Thymus (tissue), 11 donors: ENCODE measurements around the gene SLU7. TPM values are rescaled to one million over a fixed set of nuclear protein-coding genes. Genes with fewer than 3 reads are reported as not detected.

Experiments
- DNase-seq, 9 donors: peaks; one replicate each; pipeline ENCODE4 v3.0.0-alpha.2; 2013; ENCODE audit warnings: low spot score in 9 of 9, low read depth in 6 of 9, missing footprints in 1 of 9
- H3K27ac ChIP-seq, 2 donors: one replicate each; pipeline ENCODE4 v1.5.1; 2013; ENCODE audit warnings: control low read depth in 1 of 2, low read depth in 1 of 2, low read length in 1 of 2, mild to moderate bottlenecking in 1 of 2, moderate library complexity in 1 of 2
- H3K27me3 ChIP-seq, 2 donors: one replicate each; pipeline ENCODE4 v1.5.1; 2013; ENCODE audit warnings: low read length in 1 of 2; ENCODE audit not compliant: control insufficient read depth in 2 of 2, insufficient read depth in 1 of 2
- H3K36me3 ChIP-seq, 2 donors: one replicate each; pipeline ENCODE4 v1.5.1; 2013; ENCODE audit warnings: low read length in 1 of 2, mild to moderate bottlenecking in 1 of 2, moderate library complexity in 1 of 2; ENCODE audit not compliant: control insufficient read depth in 2 of 2, insufficient read depth in 2 of 2
- H3K4me1 ChIP-seq, 2 donors: one replicate each; pipeline ENCODE4 v1.5.1; 2013; ENCODE audit warnings: low read length in 2 of 2; ENCODE audit not compliant: control insufficient read depth in 2 of 2, insufficient read depth in 2 of 2
- H3K4me3 ChIP-seq, 2 donors: one replicate each; pipeline ENCODE4 v1.5.1; 2013; ENCODE audit warnings: low read length in 2 of 2, control low read depth in 1 of 2, mild to moderate bottlenecking in 1 of 2
- H3K9me3 ChIP-seq, 2 donors: one replicate each; pipeline ENCODE4 v1.5.1; 2013; ENCODE audit warnings: low read length in 1 of 2, mild to moderate bottlenecking in 1 of 2; ENCODE audit not compliant: control insufficient read depth in 2 of 2, insufficient read depth in 1 of 2
- WGBS: extraction: QIAGEN DNeasy Blood & Tissue Kit; methylation state at CpG from one replicate; pipeline ENCODE4 v1.1.7; 2013; 5-methylcytosine and 5-hydroxymethylcytosine counted together
- polyA plus RNA-seq: library from polyadenylated mRNA; stranded (reverse); fragments of 200-250 nt; gene quantifications from one replicate; pipeline ENCODE4 v1.2.3, GENCODE V29; 2013
- total RNA-seq: library from RNA; stranded (reverse); fragments of 120-200 nt; gene quantifications from one replicate; pipeline ENCODE4 v1.2.4, GENCODE V29; 2013
- donor health status: healthy.

Gene SLU7
- total and polyA plus RNA-seq, 2 donors: 45.3 to 46.9 TPM

DNA sequence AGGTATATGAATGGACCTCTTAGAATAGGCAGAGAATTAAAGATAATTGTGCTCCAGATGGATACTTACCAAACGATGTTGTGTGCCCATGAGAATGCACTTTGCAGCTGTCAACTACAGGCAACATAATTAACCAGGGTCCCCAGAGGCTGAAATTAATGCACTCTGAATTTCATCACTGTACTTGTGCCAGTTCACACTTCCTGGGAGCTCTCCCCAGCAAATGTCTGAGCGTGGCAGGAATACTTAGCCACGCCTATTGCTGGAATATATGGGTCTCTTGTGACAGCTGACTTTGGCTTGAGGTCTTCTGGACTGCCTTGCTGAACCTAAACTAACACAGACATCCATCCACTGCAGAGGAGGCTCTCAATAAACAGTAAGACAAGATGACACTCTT lies 36.5 kb downstream of the SLU7 start:
- H3K4me1 ChIP-seq: no peaks in the 10 kb centered on the region
- H3K4me3 ChIP-seq: no peak overlapping the region
- H3K27ac ChIP-seq: no peak overlapping the region
- peaks cover 0 to 4% of the 10 kb centered on the region in 2 donors for H3K9me3 ChIP-seq
- no peak for DNase-seq
- H3K36me3 ChIP-seq: no peaks in the 10 kb centered on the region
- no peaks in the 10 kb centered on the region for H3K27me3 ChIP-seq
- WGBS: 94% methylated on average over 3 of the region's 3 CpGs

GRCh38 chr5:160380041-160380440 lies 38.8 kb downstream of the SLU7 start:
- H3K27ac ChIP-seq: no peak overlapping the region
- H3K36me3 ChIP-seq: no peaks in the 10 kb centered on the region
- no peaks in the 10 kb centered on the region for H3K27me3 ChIP-seq
- H3K9me3 ChIP-seq: no peaks in the 10 kb centered on the region
- 95% methylated on average over 2 of the region's 2 CpGs for WGBS
- no peak overlapping the region for H3K4me3 ChIP-seq
- DNase-seq: no peak
- no peaks in the 10 kb centered on the region for H3K4me1 ChIP-seq

DNA sequence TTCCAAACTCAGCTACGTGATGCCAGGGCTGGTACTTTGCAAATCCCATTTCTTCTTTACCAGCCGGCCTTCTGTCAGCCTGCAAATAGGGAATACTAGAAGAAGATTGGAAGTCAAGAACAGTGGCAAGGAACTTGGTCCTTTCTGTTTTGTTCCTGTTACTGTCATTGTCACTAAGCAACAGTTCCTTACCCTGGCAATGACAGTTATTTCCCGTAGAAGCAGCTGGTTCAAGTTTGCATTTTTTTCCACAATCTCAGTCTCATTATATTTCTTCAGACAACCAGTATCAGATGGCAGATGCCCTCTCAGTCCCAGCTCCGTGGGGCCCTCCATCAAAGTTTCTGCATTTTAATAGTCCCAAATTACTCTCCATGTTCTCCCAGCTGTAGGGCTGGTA lies 39.4 kb downstream of the SLU7 start:
- WGBS: 51% methylated on average over 4 of the region's 4 CpGs
- Histone ChIP-seq H3K4me1 (no peaks in the 10 kb centered on the region), H3K4me3 (no peak overlapping the region), H3K27ac (no peak overlapping the region), H3K27me3 (no peaks in the 10 kb centered on the region), H3K9me3 (no peaks in the 10 kb centered on the region), H3K36me3 (no peaks in the 10 kb centered on the region)
- no peak for DNase-seq

DNA sequence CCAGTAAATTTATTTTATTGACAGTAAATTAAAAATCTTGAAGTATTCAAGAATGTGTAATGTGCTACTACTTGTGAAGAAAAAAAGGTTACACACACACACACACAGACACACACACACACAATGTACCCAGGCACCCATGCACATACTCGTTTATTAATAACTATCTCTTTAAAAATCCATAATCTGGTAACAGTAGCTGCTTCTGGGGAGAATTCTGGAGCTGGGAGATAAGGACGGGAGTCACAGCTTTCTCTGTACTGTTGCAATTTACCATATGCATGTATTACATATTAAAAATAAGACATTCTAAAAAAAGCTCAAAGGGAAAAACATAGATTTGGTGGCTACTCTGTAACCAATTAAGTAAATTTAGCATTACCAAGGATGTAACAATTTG lies 40.6 kb downstream of the SLU7 start:
- Histone ChIP-seq H3K36me3 (no peaks in the 10 kb centered on the region), H3K9me3 (no peaks in the 10 kb centered on the region), H3K4me1 (no peaks in the 10 kb centered on the region), H3K27ac (no peak overlapping the region), H3K4me3 (no peak overlapping the region), H3K27me3 (peaks cover 0 to 5% of the 10 kb centered on the region in 2 donors)
- DNase-seq: no peak
- WGBS: 87% methylated on average over 2 of the region's 2 CpGs

- H3K4me3 ChIP-seq: no peak overlapping the region
- H3K4me1 ChIP-seq: no peaks in the 10 kb centered on the region
- H3K27me3 ChIP-seq: peaks cover 0 to 8% of the 10 kb centered on the region in 2 donors
- H3K9me3 ChIP-seq: no peaks in the 10 kb centered on the region
- 96% methylated on average over 5 of the region's 5 CpGs for WGBS
- no peak for DNase-seq
- no peaks in the 10 kb centered on the region for H3K36me3 ChIP-seq
- no peak overlapping the region for H3K27ac ChIP-seq
Observed at GRCh38 chr5:160377651-160378050, 41.2 kb downstream of the SLU7 start.

DNA sequence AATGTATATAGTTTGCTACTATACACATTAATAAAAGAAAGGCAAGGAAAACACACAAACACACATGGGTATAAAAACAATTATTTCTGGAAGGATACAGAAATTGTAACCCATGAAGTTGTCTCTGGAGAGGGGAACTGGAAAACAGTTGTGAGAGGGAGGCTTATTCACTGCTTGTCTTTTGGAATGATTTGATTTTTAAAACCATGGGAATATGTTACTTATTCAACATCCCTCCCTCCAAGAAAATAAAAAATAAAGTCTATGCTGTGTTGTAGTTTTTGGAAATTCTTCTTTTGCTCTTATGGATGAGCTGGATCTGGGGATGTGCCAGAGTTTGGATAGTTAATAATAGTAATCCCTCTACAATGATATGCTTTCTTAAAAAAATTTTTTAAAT lies 42.5 kb downstream of the SLU7 start:
- H3K27ac ChIP-seq: no peak overlapping the region
- no peak for DNase-seq
- H3K36me3 ChIP-seq: no peaks in the 10 kb centered on the region
- no peak overlapping the region for H3K4me3 ChIP-seq
- H3K9me3 ChIP-seq: no peaks in the 10 kb centered on the region
- H3K27me3 ChIP-seq: peaks cover 0 to 18% of the 10 kb centered on the region in 2 donors
- no peaks in the 10 kb centered on the region for H3K4me1 ChIP-seq

GRCh38 chr5:160375701-160376100 lies 43.2 kb downstream of the SLU7 start:
- no peaks in the 10 kb centered on the region for H3K4me1 ChIP-seq
- 94% methylated on average over 2 of the region's 2 CpGs for WGBS
- H3K27me3 ChIP-seq: peaks cover under 1 to 24% of the 10 kb centered on the region in 2 donors
- no peaks in the 10 kb centered on the region for H3K9me3 ChIP-seq
- H3K36me3 ChIP-seq: no peaks in the 10 kb centered on the region
- no peak for DNase-seq
- no peak overlapping the region for H3K27ac ChIP-seq
- no peak overlapping the region for H3K4me3 ChIP-seq

DNA sequence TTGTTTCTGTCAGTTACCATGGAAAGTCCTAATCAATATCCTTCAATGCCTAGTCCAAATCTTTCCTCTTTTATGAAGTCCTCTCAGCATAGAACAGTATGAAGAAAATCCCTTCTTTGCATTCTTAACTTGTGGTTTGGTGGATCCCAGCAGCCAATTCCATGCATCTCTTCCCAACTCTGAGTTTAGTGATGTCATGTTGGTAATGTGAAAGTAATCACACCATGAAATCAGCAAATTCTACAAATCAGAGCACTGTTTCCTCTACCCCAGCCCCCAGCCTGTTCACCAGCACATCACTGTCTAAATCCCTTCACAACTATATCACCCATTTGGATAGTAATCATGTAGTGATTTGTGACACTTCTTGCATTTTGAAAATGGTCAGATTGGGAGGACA lies 43.7 kb downstream of the SLU7 start:
- DNase-seq: no peak
- H3K4me3 ChIP-seq: no peak overlapping the region

GRCh38 chr5:160371294-160371693 lies 47.6 kb downstream of the SLU7 start:
- Histone ChIP-seq H3K27ac (no peak overlapping the region), H3K4me3 (no peak overlapping the region), H3K4me1 (peaks cover 0 to 8% of the 10 kb centered on the region in 2 donors), H3K27me3 (peaks cover 15 to 47% of the 10 kb centered on the region in 2 donors), H3K9me3 (no peaks in the 10 kb centered on the region), H3K36me3 (no peaks in the 10 kb centered on the region)
- no peak for DNase-seq

More for the DNA sequence above, 43.7 kb downstream of the SLU7 start:
- Histone ChIP-seq H3K27ac (no peak overlapping the region), H3K27me3 (peaks cover 6 to 30% of the 10 kb centered on the region in 2 donors), H3K36me3 (no peaks in the 10 kb centered on the region), H3K9me3 (no peaks in the 10 kb centered on the region), H3K4me1 (peaks cover 0 to 5% of the 10 kb centered on the region in 2 donors)

- peaks cover 0 to 8% of the 10 kb centered on the region in 2 donors for H3K4me1 ChIP-seq
- no peaks in the 10 kb centered on the region for H3K36me3 ChIP-seq
- H3K4me3 ChIP-seq: peak overlapping the region; percentile 19 to 50
- H3K27ac ChIP-seq: peak overlapping the region in 1 of 2 donors; percentile 31
- 68% methylated on average over 12 of the region's 12 CpGs for WGBS
- peak in 2 of 9 donors; percentile 8 to 19 for DNase-seq
- no peaks in the 10 kb centered on the region for H3K9me3 ChIP-seq
- peaks cover 15 to 47% of the 10 kb centered on the region in 2 donors for H3K27me3 ChIP-seq
Observed at GRCh38 chr5:160370713-160371034, 48.2 kb downstream of the SLU7 start.
